GM12891 (cell line): Measurements from ENCODE around the gene MRPL37.

Experiments
- PAX5 ChIP-seq: IDR thresholded peaks from 2 replicates; pipeline ENCODE4 v1.6.1; 2011; ENCODE audit warnings: low read length, moderate library complexity, mild to moderate bottlenecking; ENCODE audit not compliant: insufficient read depth, severe bottlenecking
- POLR2A ChIP-seq: IDR thresholded peaks from 2 replicates; pipeline ENCODE4 v1.6.1; 2011; ENCODE audit warnings: low read depth, low read length, control low read depth
- POLR2AphosphoS5 ChIP-seq: IDR thresholded peaks from 2 replicates; pipeline ENCODE4 v1.6.1; 2011; ENCODE audit warnings: low read depth, low read length, control low read depth
- POU2F2 ChIP-seq: IDR thresholded peaks from 2 replicates; pipeline ENCODE4 v1.6.1; 2011; ENCODE audit warnings: low read depth, mild to moderate bottlenecking, control low read depth, low read length, moderate library complexity
- SPI1 ChIP-seq: IDR thresholded peaks from 2 replicates; pipeline ENCODE4 v1.6.1; 2011; ENCODE audit warnings: low read depth, low read length, control low read depth
- TAF1 ChIP-seq: IDR thresholded peaks from 2 replicates; pipeline ENCODE4 v1.6.1; 2011; ENCODE audit warnings: low read depth, low read length, control low read depth

DNA sequence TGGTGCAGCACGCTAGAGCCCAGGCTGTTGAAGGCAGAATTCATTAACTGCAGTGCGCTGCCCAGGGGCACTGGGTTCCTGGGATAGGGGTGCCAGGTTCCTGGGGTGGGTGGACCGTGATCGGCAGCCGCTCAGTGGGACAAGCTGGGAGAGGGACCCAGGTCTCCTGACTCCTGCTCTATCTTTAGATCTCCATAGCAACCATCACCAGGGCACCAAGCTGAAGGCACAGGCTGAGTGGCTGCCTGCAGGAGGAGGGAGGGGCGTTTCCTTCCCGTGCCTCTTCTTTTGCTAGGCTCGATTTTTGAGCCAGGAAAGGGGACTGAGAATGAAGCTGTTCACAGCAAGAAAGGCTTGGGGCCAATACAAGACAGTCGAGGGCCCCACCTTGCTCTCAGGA is 26.3 kb upstream of the MRPL37 start:
- no peak for TF ChIP-seq POLR2A
- no peak for TF ChIP-seq POU2F2
- TF ChIP-seq SPI1: no peak
- no peak for TF ChIP-seq TAF1
- no peak for TF ChIP-seq PAX5
- no peak for TF ChIP-seq POLR2AphosphoS5
